GM12873 (cell line): Measurements from ENCODE around the gene CCL1.

Experiments used
- CTCF ChIP-seq: IDR thresholded peaks from 2 replicates; pipeline ENCODE4 v1.5.1; 2012; ENCODE audit warnings: low read depth, mild to moderate bottlenecking, moderate library complexity, low read length, control low read depth; ENCODE audit not compliant: insufficient read depth; ENCODE audit errors: missing control alignments

The CCL1 gene

GRCh38 chr17:34371405-34372100 lies 8.5 kb upstream of the CCL1 start:
- TF ChIP-seq CTCF, result no peak

DNA sequence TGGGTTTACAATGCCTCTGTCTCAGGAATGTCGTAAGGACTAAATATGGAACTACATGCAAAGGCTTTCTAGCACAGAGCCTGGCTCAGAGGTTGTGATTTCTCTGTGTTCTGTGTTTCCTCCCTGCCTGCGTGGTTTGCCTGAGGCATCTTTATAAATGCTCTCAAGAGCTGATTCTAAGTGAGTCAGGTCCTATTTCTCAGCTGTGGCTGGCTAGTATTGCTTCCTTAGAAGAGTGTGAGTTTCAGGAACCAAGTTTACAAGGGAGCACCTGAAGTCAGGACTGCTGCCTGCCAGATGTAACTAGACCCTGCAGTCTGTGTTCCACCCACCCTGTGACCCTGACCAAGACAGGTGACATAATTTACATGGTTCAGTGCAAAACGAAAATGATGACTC lies 8.0 kb upstream of the CCL1 start:
- no peak for TF ChIP-seq CTCF

GRCh38 chr17:34370376-34370996 lies 7.5 kb upstream of the CCL1 start:
- no peak for TF ChIP-seq CTCF

DNA sequence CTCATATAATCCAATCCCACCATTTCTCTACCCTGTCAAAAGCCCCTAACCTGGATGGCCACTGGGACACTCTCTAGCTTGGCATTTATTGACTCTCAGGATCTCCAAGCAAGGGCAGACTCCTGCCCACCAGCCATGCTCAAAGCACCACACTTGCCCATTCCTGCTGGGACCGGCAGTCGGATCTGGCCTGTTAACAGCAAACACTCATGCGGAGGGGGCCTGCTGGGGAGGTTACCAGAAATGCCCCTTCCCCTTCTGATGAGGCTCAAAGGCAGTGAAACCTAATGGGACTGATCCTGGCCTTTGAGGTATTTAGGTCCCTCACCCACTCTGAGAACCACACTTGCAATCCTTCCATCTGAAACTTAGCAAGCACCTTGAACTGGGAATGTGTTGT lies 6.5 kb upstream of the CCL1 start:
- no peak for TF ChIP-seq CTCF

- no peak for TF ChIP-seq CTCF
These were observed 6.0 kb upstream of the CCL1 start for GRCh38 chr17:34368946-34369500.

GRCh38 chr17:34368196-34368945 lies 5.3 kb upstream of the CCL1 start:
- no peak for TF ChIP-seq CTCF

GRCh38 chr17:34367486-34368195 lies 4.6 kb upstream of the CCL1 start:
- no peak for TF ChIP-seq CTCF
